ENCODE measurements around the gene ASPSCR1.

Gene ASPSCR1, protein sequence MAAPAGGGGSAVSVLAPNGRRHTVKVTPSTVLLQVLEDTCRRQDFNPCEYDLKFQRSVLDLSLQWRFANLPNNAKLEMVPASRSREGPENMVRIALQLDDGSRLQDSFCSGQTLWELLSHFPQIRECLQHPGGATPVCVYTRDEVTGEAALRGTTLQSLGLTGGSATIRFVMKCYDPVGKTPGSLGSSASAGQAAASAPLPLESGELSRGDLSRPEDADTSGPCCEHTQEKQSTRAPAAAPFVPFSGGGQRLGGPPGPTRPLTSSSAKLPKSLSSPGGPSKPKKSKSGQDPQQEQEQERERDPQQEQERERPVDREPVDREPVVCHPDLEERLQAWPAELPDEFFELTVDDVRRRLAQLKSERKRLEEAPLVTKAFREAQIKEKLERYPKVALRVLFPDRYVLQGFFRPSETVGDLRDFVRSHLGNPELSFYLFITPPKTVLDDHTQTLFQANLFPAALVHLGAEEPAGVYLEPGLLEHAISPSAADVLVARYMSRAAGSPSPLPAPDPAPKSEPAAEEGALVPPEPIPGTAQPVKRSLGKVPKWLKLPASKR

DNA sequence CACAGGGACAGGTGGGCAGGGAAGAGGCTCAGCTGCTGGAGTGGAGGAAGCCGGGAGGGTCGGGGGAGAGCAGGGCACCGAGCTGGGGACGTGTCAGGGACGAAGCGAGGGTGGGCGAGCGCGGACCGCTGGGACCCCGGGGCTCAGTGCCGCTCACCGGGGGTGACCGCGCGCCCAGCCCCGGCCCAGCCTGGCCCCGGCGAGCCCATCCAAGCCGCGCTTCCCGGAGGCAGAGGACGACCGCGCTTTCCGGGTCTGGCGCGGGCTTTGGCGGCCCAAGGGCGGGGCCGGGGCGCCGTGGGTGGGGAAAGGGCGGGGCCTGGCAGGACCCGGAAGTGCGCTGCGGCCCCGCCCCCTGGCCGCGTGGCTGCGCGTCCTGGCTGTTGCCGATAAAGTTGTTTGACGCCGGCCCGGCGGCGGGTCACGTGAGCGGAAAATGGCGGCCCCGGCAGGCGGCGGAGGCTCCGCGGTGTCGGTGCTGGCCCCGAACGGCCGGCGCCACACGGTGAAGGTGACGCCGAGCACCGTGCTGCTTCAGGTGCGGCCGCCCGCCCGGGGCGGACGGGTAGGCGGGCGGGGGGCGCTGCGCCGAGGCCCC, at the start of gene ASPSCR1:
ASPSCR1 (plus strand) TSS at position 419 of the 598 bp plus-strand sequence; CDS start at position 437, 18 bp downstream.
- DNase-seq, result peak; percentile 83

DNA sequence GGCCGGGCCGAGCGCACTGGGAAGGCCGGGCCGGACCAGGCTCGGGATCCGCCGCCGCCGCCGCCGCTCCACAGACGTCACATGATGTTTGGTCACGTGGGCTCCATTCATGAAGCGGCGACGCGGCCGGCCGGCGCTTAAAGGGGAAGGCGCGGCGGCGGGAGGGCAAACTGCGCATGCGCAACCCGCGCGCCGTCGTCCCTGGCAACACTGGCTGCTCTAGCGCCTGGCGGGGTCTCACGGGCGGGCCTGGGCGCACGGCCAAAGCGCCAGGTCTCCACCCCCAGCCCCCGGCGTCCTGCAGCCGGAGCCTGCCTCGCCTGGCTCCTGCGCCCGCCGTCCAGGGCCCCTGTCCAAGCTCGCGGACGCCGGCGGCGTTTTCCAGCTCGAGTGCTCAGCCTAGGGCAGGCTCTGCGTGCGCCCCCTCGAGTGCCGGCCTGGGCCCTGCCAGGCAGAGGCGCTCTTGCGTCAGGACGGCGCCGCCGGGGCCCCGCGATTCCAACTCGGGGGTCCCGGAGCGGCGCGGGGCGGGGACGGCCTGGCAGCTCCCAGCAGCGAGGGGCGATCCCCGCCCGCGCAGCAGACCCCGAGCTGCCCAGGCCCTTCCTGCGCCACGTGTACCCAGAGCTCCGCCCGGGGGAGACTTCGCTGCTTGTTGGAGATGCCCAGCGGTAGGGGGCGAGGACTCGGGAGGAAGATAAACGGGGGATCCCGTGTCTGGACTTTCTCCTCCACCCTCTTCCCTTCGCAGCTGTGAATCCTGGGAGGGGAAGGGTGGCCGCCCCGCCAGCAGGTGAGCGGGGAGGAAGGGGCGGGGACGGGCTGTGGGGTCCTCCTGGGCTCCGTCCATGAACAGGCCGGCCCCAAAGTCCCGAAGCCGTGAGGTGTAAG, 49.5 kb upstream of the ASPSCR1 start, which contains the start of gene MAFG:
MAFG (minus strand) TSS at position 83 of the 891 bp plus-strand sequence. CDS start 4,550 bp downstream, outside the sequence.
- DNase-seq, result peak; percentile 83

- DNase-seq, result no peak
Observed at GRCh38 chr17:81928544-81929252, 48.7 kb upstream of the ASPSCR1 start.

GRCh38 chr17:81929253-81930141, 47.9 kb upstream of the ASPSCR1 start:
- DNase-seq, result no peak

- DNase-seq, result no peak
Observed at GRCh38 chr17:81930142-81931125, 47.0 kb upstream of the ASPSCR1 start.

- DNase-seq, result no peak
Observed at GRCh38 chr17:81931189-81931556, 46.3 kb upstream of the ASPSCR1 start.

- no peak for DNase-seq
Observed at GRCh38 chr17:81931557-81932332, 45.7 kb upstream of the ASPSCR1 start.

DNA sequence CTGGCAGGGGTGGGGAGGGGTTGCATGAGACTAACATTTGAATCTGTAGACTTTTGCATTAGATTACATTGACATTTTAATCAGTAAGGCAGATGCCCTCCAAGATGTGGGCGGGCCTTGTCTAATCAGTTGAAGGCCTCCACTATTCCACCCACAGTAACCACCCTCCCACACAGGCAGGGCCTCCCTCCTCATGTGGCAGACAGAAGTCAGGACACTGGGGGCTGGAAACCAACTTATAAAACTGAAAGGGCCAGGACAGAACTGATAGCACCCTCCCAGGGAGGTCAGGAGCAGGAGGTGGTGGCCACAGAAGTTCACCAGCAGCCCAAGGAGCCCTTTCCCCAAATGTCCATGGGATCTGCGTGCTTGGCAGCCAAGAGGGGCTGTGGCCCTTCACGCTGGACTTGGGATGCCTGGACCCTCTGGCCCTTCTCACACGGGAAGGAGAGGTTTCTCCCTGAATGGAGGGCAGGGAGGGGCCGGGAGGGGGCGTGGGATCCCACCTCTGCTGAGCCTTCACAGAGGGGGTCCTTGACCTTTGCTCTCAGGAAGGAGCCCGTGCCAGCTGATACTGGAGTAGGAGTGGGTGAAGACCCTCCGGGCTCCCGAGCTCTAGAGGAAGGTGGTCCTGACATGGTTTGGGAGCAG, 45.0 kb upstream of the ASPSCR1 start:
- DNase-seq, result no peak

GRCh38 chr17:81933178-81933699, 44.2 kb upstream of the ASPSCR1 start:
- DNase-seq, result no peak

GRCh38 chr17:81934098-81934757, 43.2 kb upstream of the ASPSCR1 start:
- DNase-seq, result no peak

GRCh38 chr17:81934850-81935708, 42.4 kb upstream of the ASPSCR1 start:
- DNase-seq, result no peak

DNA sequence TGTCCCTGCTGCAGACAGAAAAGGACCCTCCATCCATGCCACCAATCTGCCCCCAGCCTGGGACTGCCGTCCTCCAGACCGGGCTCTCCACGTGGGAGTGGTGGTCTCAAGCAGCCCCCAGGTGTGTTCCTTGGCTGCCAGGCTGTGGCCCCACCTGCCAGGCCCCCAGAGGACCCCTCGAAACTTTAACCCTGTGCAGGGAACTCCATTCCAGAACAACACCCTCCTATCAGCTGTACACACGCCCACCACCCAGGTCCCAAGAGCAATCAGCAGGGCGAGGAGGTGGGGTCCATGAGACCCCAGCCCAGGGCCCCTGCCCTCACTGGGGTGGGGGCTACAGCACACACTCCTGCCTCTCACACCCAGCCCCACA, 41.7 kb upstream of the ASPSCR1 start:
- no peak for DNase-seq

- no peak for DNase-seq
Observed at GRCh38 chr17:81939218-81939617, 38.2 kb upstream of the ASPSCR1 start.

DNA sequence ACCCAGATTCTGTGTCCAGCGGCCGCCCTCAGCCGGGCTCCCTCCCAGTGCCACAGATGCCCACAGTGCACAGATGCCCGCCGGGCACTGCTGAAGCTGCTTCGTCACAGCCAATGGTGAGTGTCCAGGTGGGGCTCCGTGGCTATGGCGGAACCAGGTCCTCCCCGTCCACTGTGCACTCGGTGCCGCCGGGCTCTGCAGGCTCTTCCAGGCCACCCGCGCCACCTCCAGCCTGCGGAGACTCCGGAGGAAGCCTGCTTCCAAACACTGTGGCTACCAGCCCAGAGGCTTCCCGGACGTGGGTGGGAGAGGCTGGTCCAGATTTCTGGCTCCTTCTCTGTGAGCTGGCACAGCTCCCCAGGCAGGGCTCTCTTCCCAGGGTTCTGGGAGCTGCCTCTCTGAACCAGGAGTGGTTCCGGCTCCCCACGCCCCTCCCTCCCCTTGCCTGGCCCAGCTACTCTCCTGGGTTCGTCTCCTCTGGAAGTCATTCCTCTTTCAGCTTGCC, 37.5 kb upstream of the ASPSCR1 start:
- DNase-seq, result no peak

GRCh38 chr17:81940538-81941483, 36.6 kb upstream of the ASPSCR1 start:
- DNase-seq, result no peak
